NCI-H526 (cell line): ENCODE data around the gene RPH3AL.
A peak's percentile ranks its signal among the peaks of the same experiment; 100 is the strongest.

Source experiments
- DNase-seq, 2 experiments: peaks; one replicate each; lab custom pipeline; 2025; lab: John Stamatoyannopoulos, UW

RPH3AL gene

DNA sequence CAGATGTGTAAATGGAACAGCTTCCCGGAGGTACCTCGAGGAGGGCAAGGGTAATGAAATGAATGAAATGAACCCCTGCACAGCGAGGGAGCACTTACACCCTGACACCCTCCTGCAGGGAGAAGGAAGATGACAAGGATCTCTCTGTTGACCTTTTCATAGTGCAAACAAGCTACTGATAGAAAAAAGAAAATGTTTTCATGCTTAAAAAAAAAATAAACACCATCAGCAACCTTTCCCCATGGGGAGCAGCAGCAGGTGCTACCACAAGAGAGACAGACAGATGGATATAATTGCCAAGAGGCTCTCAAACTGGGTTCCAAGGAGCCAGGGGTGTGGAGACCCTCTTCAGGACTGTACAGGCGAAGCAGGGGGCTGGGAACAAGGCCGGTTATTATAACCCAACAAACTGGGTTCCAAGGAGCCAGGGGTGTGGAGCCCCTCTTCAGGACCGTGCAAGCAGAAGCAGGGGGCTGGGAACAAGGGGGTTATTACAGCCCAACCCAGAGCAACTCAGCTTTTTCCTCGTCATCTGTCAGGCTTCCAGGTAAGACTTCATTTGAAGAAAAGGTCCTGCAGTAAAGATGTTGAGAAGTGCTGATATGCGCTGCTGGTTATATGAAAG lies 718 bp upstream of the RPH3AL start:
- no peak for DNase-seq

GRCh38 chr17:351875-352420 lies 659 bp downstream of the RPH3AL start:
- DNase-seq, result no peak

DNA sequence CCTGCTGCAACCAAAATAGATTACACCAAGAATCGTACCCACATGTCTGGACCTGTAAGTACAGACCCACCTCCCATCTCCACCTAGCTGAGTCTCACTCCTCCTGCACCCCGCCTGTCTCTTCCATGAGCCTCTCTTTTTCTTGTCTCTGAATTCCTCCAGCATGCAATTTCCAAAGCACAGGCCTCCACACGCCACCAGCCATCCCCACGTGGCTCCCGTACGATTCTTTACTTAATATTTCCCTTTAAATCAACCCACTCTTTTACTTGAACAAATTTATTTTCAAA lies 1.2 kb downstream of the RPH3AL start:
- no peak for DNase-seq

DNA sequence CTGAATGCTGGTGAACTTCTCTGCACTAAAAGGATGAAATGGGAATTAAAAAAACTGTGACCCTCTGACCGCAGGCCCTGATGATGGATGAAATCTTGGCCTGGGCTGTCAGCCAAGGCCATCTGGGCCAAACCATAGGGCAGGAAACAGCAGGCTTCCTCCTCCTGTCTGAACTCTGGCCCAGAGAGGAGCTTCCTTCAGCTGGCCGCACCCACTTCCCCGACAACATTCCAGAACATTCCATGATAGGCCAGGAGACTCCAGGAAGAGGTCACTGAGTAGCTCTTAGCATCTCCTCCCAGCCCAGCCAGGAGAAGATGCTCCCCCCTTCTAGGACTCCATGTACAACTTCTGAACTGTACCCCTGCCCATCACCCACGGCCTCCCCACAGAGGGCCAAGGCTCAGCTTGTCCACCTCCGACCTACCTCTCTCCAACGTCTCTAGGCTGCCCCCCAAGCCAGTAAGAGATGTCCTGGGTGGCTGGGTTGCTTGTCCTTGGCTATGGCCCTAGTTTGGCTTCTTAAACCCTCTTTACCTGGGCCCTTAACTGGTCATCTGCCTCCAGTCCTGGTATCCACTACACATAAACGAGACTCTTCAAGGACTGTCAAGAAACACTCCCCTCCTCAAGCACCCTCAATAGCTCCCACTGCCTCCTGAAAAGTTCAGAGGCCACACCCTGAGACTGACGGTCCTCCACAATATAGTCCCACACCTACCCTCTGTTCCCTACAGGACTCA lies 1.7 kb downstream of the RPH3AL start:
- no peak for DNase-seq

DNA sequence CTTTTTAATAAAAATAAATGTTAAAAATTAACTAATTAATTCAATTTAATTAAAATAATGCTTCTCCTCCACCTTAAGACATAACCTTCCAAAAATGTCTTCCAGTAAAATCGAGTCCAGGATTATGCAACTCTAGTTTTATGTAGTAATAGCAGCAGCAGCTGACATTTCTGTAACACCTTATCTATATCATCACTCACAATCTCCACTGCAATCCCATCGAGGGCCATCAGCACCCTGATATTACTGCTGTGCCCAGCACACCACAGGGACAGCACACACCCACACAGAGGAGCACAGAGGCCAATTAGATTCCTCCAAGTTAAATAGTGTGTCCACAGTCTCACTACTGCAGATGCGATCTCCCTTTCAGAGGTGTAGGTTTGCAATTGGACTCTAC lies 2.9 kb downstream of the RPH3AL start:
- no peak for DNase-seq

DNA sequence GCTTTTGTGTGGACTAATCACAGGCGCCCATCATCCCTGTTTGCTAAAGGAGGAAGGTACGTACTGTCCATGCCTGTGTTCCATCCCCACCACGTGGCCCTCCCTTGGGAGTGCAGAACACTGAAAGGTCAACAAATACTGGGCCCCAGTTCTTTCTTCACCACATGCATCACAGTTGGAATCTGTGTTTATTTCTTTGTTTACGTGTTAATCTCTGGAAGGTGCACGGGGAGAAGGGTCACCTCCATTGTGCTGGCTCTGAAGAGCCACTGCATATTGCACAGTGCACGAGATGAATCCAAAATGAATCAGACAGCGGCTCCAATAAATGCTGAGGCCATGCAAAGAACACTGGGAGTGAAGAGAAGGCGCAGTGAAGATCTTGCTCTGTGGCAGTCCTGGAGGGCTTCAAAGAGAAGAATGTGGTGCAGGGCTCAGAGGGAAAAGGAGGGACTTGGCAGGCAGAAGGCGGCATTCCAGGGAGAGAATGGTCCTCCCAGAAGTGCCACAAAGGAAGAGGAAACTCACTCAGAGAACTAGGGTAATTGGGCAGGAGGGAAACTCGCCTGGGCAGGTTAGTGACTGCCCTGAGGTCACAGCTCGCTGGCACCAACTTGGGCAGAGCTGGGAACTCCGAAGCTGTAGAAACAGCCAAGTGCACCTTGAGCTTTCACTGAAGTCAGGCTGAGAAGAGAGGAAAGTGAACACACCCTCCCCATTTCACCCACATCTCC lies 3.7 kb downstream of the RPH3AL start:
- no peak for DNase-seq

DNA sequence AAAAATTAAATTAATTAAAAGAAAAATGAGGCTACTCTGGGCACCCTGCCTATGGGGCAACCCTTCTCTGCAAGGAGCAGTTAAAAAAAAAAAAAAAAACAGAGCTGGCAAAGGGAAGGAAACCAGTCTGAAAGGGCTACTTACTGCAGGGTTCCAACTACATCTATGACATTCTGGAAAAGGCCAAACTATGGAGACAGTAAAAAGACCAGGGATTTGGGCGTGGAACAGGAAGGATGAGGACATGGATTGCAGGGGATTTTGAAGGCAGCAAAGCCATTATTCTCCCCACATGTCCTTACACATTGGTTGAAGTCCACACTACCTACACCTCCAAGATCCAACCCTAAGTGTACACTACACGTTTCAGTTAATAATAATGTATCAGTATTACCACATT lies 4.6 kb downstream of the RPH3AL start:
- no peak for DNase-seq

DNA sequence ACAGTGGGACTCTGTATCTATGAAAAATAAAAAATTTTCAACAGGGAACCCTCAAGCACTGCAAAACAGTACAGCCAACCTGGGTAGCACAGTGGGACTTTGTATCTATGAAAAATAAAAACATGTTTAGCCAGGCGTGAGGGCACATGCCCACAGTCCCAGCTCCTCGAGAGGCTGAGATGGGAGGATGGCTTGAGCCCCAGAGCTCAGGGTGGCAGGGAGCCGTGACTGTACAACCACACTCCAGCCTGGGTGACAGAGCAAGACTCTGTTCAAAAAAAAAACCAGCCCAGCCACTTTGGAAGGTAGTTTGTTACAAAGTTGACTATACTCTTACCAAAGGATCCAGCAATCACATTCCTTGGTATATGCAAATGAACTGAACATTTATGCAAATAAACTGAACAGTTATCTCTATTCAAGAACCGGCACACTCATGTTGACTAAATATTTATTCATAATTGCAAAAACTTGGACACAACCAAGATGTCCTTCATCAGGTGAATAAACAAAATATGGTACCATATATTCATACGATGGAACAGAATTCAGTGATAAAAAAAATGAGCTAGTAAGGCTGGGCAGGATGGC lies 5.2 kb downstream of the RPH3AL start:
- DNase-seq, result peak in 1 of 2 experiments; percentile 55

DNA sequence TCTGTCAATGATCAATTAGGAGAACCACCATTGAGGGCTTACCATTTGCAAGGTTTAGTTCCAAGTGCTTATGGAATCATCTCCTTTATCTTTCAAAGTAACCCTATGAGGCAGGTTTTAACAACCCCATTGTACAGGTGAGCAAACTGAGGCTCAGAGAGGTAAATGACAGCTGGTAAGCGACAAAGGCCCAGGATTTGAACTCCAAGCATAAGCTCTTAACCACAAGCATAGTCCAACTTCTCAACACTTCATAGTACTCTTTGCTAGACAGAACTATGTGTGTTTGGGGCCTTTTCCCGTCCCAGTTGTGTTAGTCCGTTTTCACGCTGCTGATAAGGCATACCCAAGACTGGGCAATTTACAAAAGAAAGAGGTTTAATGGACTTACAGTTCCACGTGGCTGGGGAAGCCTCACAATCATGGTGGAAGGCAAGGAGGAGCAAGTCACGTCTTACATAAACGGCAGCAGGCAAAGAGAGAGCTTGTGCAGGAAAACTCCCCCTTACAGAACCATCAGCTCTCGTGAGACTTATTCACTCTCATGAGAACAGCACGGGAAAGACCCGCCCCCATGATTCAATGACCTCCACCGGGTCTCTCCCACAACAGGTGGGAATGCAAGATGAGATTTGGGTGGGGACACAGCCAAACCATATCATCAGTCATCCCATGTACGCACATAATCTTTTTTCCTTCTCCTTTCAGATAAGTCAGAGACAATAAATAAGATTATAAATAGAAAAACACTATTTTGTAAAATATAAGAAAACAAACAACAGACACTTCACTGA lies 6.4 kb downstream of the RPH3AL start:
- DNase-seq, result no peak

DNA sequence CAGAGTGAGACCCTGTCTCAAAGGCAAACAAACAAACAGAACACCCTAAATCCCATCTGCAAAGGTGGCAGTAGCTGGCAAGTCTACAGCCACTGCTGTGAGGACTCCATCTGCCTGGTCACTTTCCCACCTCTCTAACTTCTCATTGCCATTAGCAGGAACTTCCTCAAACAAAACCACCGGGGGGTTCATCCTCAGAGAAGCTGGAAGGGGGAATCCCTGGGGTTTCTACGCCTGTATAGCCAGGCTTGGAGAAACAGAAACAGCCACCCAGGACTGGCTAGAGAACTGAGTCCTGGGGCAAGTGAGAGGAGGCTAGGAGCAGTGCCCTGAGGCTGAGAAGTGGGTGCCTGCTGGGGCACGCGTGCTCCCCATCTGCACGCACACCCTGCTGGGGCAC lies 7.3 kb downstream of the RPH3AL start:
- DNase-seq, result no peak

DNA sequence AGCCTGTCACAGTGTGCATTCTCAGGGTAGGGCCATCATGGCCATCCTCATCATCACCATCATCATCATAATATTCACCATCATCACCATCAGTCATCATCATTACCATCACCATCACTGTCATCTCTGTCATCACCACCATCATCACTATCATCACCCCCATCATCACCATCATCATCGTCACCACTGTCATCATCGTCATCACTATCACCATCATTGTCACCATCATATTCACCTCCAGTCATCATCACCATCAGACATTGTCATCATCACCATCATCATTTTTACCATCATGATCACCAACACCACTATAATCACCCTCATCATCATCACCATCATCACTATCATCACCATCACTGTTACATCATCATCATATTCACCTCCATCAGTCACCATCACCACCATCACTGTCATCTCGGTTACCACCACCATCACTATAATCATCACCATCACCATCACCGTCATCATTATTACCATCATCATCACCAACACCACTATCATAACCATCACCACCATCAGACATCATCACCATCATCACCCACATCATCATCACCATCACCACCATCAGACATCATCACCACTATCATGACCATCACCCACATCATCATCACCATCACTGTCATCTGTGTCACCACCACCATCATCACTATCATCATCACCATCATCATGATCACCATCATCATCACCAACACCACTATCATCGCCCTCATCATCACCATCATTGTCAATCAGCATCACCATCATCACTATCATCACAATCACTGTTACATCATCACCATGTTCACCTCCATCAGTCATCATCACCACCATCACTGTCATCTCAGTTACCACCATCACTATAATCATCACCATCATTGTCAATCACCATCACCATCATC lies 8.5 kb downstream of the RPH3AL start:
- no peak for DNase-seq

DNA sequence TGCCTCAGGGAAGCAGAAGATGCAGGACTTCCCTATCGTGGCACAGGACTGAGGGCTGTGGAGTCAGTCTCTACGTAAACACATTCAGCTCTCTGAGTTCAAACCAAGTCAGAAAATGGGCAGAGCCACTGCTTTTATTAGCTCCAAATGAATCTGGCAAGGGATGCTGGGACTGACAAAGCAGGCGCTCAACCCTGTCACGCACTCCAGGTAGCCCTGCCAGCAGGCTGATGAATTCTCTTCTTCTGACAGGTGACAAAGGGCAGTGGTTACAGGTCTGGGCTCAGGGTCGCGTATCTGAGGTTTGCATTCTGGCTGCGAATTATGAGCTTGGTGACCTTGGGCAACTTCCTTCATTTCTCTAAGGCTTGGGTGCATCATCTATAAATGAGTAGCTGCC lies 9.4 kb downstream of the RPH3AL start:
- no peak for DNase-seq

DNA sequence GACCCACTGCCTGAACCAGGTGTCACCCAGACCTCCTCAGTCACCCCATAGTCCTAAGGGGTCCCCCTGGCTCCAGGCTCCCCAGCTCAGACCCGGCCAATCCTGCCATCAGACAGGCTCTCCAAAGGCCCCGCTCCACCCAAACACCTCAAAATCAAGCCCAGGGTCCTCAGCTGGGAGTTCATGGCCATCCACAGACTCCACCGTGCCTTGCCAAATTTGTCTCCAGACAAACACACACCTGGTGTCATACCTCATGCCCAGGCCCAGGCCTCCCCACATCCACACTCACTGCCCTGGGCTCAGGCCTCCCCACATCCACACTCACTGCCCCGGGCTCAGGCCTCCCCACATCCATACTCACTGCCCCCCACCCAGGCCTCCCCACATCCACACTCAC lies 12.5 kb downstream of the RPH3AL start:
- no peak for DNase-seq

- peak; percentile 28 to 80 for DNase-seq
Measured at GRCh38 chr17:339193-340061, 13.2 kb downstream of the RPH3AL start.

- peak in 1 of 2 experiments; percentile 17 for DNase-seq
Measured at GRCh38 chr17:338442-339192, 14.0 kb downstream of the RPH3AL start.

GRCh38 chr17:337866-338265 lies 14.7 kb downstream of the RPH3AL start:
- no peak for DNase-seq

DNA sequence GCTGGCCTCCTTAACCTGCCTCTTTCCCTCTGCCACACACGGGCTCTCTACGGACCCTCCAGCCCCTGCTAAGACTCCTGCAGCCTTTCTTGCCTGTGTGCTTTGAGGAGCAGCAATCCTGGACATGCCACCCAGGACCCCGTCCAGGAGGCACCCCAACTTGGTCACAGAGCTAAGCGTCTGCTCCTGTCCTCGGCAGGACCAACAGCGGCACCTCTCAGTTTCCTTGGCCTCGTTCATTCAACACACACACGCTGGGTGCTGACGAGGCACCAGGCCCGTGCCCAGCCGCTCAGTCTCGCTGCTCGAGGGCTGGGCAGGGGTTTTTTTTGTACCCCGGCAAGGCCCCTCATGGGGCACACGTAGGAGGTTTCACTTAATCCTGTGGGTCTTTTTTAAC lies 15.2 kb downstream of the RPH3AL start:
- no peak for DNase-seq

GRCh38 chr17:337022-337420 lies 15.6 kb downstream of the RPH3AL start:
- DNase-seq, result no peak
